Adrenal gland (tissue), 5 donors: ENCODE data around the gene GPR157.
"Not testable (repeated sequence)": the region's sequence is repeated elsewhere in the genome, so short reads cannot be mapped to it uniquely, and the experiment has no call there.

ENCODE experiments used
- POLR2A ChIP-seq, 2 donors: fragments of 450-650 bp; IDR thresholded peaks; one replicate each; pipeline ENCODE4 v1.6.1; 2017; ENCODE audit warnings: antibody characterized with exemption in 2 of 2, mild to moderate bottlenecking in 2 of 2, moderate library complexity in 1 of 2
- TF ChIP-seq, protein P1 (sequence below), 6 experiments: fragments of 450-650 bp in 4 of 6; fragments of 200-600 bp in 2 of 6; sonication (generic) in 1 of 6; IDR thresholded peaks; 1 replicate in 5 of 6; 2 replicates in 1 of 6; pipeline versions ENCODE4 v1.5.1 to v1.8.0; 2016 to 2021; ENCODE audit warnings: antibody characterized with exemption in 6 of 6, mild to moderate bottlenecking in 2 of 6, moderate library complexity in 1 of 6
- donor health status: DM: no; HTN: no; CAD: no.

DNA sequence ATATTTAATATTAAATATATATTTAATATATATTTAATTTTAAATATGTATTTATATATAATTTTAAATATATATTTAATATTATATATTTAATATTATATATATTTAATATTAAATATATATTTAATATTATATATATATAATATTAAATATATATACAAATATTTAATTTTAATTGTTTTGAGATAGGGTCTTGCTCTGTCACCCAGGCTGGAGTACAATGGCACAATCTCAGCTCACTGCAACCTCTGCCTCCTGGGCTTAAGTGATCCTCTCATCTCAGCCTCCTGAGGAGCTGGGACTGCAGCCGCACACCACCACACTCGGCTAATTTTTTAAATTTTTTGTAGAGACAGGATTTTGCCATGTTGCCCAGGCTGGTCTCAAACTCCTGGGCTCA, 5.2 kb downstream of the GPR157 start:
- TF ChIP-seq POLR2A (IDR thresholded peaks at IDR 0.05) = not testable (repeated sequence)
- TF ChIP-seq, protein P1, sequence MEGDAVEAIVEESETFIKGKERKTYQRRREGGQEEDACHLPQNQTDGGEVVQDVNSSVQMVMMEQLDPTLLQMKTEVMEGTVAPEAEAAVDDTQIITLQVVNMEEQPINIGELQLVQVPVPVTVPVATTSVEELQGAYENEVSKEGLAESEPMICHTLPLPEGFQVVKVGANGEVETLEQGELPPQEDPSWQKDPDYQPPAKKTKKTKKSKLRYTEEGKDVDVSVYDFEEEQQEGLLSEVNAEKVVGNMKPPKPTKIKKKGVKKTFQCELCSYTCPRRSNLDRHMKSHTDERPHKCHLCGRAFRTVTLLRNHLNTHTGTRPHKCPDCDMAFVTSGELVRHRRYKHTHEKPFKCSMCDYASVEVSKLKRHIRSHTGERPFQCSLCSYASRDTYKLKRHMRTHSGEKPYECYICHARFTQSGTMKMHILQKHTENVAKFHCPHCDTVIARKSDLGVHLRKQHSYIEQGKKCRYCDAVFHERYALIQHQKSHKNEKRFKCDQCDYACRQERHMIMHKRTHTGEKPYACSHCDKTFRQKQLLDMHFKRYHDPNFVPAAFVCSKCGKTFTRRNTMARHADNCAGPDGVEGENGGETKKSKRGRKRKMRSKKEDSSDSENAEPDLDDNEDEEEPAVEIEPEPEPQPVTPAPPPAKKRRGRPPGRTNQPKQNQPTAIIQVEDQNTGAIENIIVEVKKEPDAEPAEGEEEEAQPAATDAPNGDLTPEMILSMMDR (IDR thresholded peaks at IDR 0.05) = not testable (repeated sequence)
